CD4-positive, alpha-beta T cell treated with Interferon gamma for 1 hour (primary cell): ENCODE measurements around the gene AURKB.

ENCODE experiments used
- DNase-seq: peaks from one replicate; pipeline ENCODE4 v3.0.0-alpha.2; 2020

AURKB gene

GRCh38 chr17:8160741-8161221 lies 49.6 kb downstream of the AURKB start:
- DNase-seq = no peak

- DNase-seq = no peak
These were observed 50.2 kb downstream of the AURKB start for GRCh38 chr17:8160224-8160577.

- no peak for DNase-seq
These were observed 50.7 kb downstream of the AURKB start for GRCh38 chr17:8159459-8160223.

- no peak for DNase-seq
These were observed 51.4 kb downstream of the AURKB start for GRCh38 chr17:8159032-8159400.

- peak; percentile 86 for DNase-seq
These were observed 51.9 kb downstream of the AURKB start for GRCh38 chr17:8158267-8159031.

- DNase-seq = peak; percentile 100
These were observed 54.0 kb downstream of the AURKB start for GRCh38 chr17:8156246-8156992.

- DNase-seq = no peak
These were observed 54.5 kb downstream of the AURKB start for GRCh38 chr17:8155996-8156245.

- DNase-seq = no peak
These were observed 55.0 kb downstream of the AURKB start for GRCh38 chr17:8155231-8155995.
